ENCODE data around the gene FRS3.

Gene FRS3

DNA sequence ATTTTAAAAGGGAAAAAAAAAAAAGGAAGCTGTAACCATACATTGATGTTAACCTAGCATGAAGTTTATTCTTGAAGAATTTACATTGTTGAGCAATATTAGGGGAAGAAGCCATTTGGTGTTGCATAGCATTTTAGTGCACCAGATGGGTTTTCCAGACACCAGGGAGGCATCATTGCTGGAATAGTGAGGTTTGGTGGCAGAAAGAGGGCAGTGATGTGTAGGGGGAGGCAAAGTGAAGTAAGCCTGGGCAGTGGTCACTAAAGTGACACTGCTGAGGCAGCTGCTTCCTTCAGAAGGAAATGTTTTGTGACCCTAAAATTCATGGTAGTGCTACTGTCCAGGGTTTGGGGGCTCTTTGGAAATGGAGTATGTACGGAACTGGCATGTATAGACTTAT lies 10.3 kb upstream of the FRS3 start:
- no peak for DNase-seq

GRCh38 chr6:41789390-41789724 lies 9.7 kb upstream of the FRS3 start:
- DNase-seq, result no peak

GRCh38 chr6:41787219-41787917 lies 7.7 kb upstream of the FRS3 start, which contains the start of gene TOMM6:
Gene TOMM6 (plus strand): TSS chr6:41787694. CDS start chr6:41787698, 4 bp downstream.
- DNase-seq, result peak; percentile 91

DNA sequence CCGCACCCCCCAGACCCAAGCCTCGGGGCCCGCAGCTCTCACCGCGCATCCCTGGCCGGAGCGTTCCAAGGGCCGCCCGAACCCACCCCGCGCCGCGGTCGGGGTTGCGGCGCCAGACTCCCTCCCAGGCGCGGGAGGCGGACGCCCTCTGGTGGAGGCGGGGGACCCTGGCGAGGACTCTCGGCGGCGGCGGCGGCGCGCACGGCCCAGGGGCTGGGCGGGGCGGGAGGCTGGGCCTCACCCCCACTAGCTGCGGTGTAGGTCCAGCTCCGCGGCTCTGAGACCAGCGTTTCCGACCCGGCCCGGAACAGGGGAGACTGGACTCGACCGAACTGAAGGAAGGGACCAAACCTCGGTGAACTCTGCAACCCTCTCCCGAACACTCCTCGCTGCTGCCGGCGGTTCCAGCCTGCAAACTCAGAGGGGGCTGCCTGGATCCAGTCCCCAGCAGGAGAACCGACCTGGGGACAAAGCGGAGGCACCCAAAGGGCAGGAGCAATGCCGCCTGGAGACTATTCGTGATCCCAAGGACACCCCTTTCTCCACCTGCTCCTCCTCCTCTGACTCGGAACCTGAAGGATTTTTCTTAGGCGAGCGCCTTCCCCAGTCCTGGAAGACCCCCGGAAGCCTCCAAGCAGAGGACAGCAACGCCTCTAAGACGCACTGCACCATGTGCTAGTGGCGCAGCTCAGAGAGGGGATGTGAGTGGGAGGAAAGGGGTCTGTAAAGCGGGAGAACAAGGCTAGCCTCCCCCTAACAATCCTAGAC lies 6.9 kb upstream of the FRS3 start:
- peak; percentile 78 for DNase-seq

GRCh38 chr6:41785689-41786450 lies 6.2 kb upstream of the FRS3 start:
- no peak for DNase-seq

DNA sequence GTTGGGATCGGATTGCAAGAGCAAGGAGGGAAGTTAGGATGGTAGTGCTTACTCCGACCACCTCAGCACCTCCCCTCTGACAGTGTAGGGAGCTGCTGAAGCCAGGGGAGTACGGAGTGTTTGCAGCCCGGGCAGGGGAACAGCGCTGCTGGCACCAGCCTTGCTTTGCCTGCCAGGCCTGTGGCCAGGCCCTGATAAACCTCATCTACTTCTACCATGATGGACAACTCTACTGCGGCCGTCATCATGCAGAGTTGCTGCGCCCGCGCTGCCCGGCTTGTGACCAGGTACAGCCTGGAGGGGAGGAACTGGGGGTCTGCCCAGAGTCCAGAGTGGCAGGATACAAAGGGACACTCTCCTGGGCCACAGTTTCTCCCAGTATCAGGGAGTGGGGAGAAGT lies 5.6 kb upstream of the FRS3 start:
- DNase-seq, result no peak

DNA sequence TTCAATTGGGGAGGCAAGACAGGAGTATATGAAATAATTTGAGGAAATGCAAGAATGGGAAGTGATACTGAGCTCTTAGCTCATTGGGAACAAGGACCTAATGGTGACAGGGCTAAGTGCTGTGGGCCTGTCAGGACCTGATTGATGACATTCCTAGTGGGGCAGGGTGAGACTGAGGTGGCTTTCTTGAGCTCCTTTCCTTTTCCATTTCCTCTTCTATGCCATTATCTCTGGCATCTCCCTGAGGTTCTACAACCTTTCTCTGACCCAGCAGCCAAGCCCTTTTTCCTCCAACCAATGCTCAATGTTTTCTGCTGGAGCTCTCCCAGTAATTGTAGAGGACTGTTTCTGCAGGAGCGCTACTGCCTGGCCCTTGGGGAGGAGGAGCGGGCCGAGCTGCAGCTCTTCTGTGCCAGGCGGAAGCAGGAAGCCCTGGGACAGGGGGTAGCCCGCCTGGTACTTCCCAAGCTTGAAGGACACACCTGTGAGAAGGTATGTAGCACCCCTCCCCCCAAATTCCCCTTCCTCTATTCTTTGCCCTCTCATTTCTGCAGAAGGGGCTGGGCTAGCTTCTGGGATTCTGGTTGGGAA lies 5.0 kb upstream of the FRS3 start:
- DNase-seq, result no peak

GRCh38 chr6:41783106-41783780 lies 3.5 kb upstream of the FRS3 start:
- no peak for DNase-seq

- DNase-seq, result no peak
Measured at GRCh38 chr6:41781366-41781730, 1.6 kb upstream of the FRS3 start.

DNA sequence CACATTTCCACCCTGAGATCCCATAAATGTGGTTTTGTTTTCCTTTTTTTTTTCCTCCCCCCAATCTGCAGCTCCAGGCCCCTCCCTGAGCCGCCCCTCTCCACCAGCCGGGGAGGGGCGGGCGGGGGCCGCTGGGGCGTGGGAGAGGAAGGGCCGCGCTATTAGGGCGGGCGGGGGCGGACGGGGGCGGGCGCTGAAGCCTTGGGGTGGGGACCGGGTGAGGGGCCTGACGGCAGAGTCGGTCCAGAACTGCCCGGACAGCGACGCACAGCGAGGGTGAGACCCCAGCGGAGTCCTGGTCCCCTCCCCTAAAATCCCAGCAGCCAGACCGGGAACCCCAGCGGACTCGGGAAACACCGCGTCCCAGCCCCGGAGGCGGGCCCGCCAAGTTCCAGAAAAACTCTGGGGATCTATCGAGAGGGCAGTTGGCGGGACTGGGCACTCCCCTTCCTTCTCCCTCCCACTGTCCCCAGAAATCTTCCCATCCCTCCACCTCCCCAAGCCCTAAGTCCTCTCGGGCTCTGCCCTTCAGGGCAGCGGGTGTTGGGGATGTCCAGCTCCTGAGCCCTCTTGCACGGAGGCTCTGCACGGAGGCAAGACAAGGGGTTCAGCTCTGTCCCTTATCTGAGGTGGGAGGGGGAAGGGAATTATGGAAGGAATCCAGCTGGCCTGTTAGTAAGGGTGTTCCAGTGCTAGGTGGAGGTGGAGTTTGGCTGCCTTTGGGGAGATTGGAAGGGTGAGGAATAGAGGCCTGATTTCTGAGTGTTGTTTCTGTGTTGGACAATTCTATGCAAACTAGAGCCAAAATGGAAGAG lies 1.1 kb upstream of the FRS3 start, which contains the start of gene PRICKLE4:
PRICKLE4 (plus strand) TSS at position 232 of the 815 bp plus-strand sequence. CDS start 2,692 bp downstream, outside the sequence.
- DNase-seq, result no peak

DNA sequence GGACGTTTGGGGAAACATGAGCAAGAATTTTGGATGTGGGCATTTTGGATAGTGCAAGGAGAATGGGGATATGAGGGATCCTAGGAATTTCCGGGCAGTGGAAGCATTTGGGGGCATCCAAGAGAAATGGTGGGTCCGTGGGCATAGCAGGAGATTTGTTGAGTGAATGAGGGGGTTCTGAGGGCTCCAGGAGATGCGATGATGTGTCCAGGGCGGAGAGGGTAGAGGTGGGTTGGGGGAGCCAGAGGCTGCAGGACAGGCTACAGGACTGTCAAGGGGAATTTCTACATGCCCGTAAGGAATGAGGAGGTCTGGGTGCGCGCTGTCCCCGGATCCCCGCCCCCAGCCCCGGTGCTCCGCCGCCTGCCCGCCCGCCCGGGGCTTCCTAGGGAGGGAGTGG lies 364 bp downstream of the FRS3 start:
- DNase-seq, result no peak

DNA sequence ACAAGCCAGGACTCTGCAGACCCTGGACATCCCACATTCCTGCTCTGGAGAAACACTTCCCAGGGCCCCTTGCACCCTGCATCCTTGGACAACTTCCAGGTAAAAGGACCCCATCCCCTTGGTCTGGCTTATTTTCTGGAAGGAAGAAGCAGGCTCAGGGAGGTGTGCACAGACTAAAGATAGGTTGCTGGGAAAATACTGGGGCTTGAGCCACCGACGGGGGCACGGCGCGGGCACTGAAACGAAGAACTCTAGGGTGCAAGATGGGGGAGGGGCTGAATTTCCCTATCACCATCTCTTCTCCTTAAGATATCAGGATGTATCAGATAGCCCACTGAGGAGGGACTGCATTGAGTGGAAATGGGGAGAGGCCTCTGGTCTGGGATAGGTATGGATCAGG lies 805 bp downstream of the FRS3 start:
- DNase-seq, result no peak

- no peak for DNase-seq
Measured at GRCh38 chr6:41777551-41778285, 2.0 kb downstream of the FRS3 start.

DNA sequence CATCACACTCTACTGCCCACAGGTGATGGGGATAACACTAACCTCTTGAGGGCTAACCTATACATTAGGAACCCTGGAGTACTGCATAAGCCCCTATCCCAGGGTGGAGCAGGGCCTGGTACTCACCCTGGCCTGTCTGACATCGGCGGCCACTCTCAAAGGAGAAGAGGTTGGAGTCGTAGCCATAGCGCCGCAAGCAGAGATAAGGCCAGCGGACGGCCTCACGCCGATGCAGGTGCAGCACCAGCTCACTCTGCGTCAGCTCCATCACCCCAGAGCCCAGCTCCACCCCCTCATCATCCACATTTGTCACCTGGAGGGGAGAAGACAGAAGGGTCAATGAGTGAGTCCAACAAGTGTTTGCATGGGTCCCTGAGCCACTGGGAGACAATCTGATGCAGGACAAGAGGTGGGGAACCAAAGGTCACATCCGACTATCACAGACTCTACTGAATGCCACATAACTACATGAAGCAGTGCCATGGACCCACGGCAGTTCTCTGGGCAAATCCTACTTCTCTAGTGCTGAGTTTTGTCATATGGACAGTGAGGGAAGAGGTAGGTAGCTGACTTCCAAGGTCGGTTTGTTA lies 4.3 kb downstream of the FRS3 start:
- DNase-seq, result no peak

GRCh38 chr6:41774841-41775240 lies 4.9 kb downstream of the FRS3 start:
- DNase-seq, result no peak

GRCh38 chr6:41771058-41771983 lies 8.4 kb downstream of the FRS3 start:
- DNase-seq, result no peak

DNA sequence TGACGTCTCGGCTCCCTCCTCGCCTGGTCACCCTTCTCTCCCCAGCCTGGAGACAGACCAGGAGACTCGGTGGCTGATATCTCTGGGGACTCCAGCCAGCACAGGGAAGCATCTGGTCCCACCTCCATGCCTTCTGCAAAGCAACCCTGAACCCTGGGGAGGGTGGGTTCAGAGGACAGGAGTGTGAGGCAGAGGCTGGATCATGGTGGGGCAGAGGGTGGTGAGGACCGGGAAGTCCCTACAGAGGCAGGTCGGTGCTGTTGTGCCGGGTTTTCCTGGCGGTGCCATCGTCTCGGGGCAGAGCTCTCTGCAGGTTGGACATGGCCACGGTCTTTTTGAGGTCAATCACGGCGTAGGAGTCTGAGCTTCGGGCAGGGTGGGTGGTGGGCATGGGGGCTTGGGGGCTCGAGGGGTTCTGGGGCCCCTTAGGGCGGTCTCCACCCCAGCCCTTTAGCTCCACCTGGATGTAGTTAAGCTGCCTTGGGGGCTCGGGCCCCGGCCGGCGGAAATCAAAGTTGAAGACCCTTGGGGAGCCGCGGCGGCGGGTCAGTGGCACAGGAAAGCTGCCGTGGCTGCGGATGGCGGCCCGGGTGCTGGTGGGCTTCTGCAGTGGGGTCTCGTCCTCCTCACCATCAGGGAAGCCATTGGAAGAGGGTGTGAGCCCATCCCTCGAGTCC lies 9.2 kb downstream of the FRS3 start:
- DNase-seq, result no peak

- DNase-seq, result no peak
Measured at GRCh38 chr6:41769376-41769775, 10.3 kb downstream of the FRS3 start.

Data from NCI-H1436 (cell line).